Measurements from ENCODE around the gene GALC.

- TF ChIP-seq CTCF (IDR thresholded peaks at IDR 0.05; ENCODE audit: borderline replicate concordance, extremely low read depth, low read length, poor library complexity, severe bottlenecking) (no peak), EZH2 (IDR thresholded peaks at IDR 0.05; ENCODE audit: borderline replicate concordance, low read depth, low read length, severe bottlenecking) (no peak)
Observed at GRCh38 chr14:87990682-87991081, 2.3 kb downstream of the GALC start.

Data from DND-41 (cell line).